HG02981 (cell line): ENCODE results near the gene AADAC.
"Not testable (repeated sequence)": the region's sequence is repeated elsewhere in the genome, so short reads cannot be mapped to it uniquely, and the experiment has no call there.

ENCODE experiments used
- ATAC-seq: cut with Tn5 transposase; IDR thresholded peaks from one replicate; pipeline ENCODE4 v1.9.1; 2021; ENCODE audit warnings: mild to moderate bottlenecking, moderate library complexity; ENCODE audit not compliant: unreplicated experiment

Gene AADAC

GRCh38 chr3:151852074-151852811 lies 38.3 kb downstream of the AADAC start:
- no peak for ATAC-seq

GRCh38 chr3:151856118-151856517 lies 42.2 kb downstream of the AADAC start:
- ATAC-seq, result no peak

GRCh38 chr3:151856641-151857040 lies 42.7 kb downstream of the AADAC start:
- no peak for ATAC-seq

GRCh38 chr3:151859233-151859673 lies 45.3 kb downstream of the AADAC start:
- no peak for ATAC-seq

- ATAC-seq, result no peak
Observed at GRCh38 chr3:151859905-151860304, 46.0 kb downstream of the AADAC start.

- ATAC-seq, result no peak
Observed at GRCh38 chr3:151863611-151864010, 49.7 kb downstream of the AADAC start.

GRCh38 chr3:151864423-151865101 lies 50.6 kb downstream of the AADAC start:
- ATAC-seq, result no peak

- no peak for ATAC-seq
Observed at GRCh38 chr3:151866711-151867410, 52.9 kb downstream of the AADAC start.

- no peak for ATAC-seq
Observed at GRCh38 chr3:151867666-151868065, 53.8 kb downstream of the AADAC start.

GRCh38 chr3:151869181-151869580 lies 55.3 kb downstream of the AADAC start:
- ATAC-seq, result no peak

- peak; percentile 69 for ATAC-seq
Observed at GRCh38 chr3:151871639-151872468, 57.9 kb downstream of the AADAC start.

GRCh38 chr3:151873398-151873797 lies 59.5 kb downstream of the AADAC start, which contains the start of gene SUCNR1:
SUCNR1 (plus strand) TSS chr3:151873643; CDS start chr3:151879893, 6,250 bp downstream.
- no peak for ATAC-seq

- ATAC-seq, result not testable (repeated sequence)
Observed at GRCh38 chr3:151874079-151874478, 60.2 kb downstream of the AADAC start.

GRCh38 chr3:151875759-151876158 lies 61.8 kb downstream of the AADAC start:
- peak; percentile 88 for ATAC-seq

GRCh38 chr3:151877269-151877668 lies 63.4 kb downstream of the AADAC start:
- no peak for ATAC-seq
